Common myeloid progenitor, CD34-positive (primary cell): ENCODE data around the gene ANKLE2.
"Not testable (repeated sequence)": the region's sequence is repeated elsewhere in the genome, so short reads cannot be mapped to it uniquely, and the experiment has no call there.

Experiments used
- CTCF ChIA-PET: fragments of 350-600 bp; sonication (Branson Sonifier 250); formaldehyde crosslinking; loops from one replicate; lab custom pipeline; 2021; ENCODE audit warnings: antibody characterized with exemption; lab: Charles Lee
- POLR2A ChIA-PET: fragments of 350-600 bp; sonication (Branson Sonifier 250); formaldehyde crosslinking; loops from one replicate; lab custom pipeline; 2021; ENCODE audit warnings: antibody characterized with exemption; lab: Charles Lee
- DNase-seq, 3 donors: peaks; one replicate each; pipeline versions ENCODE4 v3.0.0 to v3.0.0-alpha.2; 2013
- H3K27ac ChIP-seq, 2 experiments: 1 replicate in 1 of 2; 2 replicates in 1 of 2; pipeline ENCODE4 v1.7.0; 2013; ENCODE audit warnings: inconsistent platforms in 2 of 2, low read length in 2 of 2, mild to moderate bottlenecking in 2 of 2, low read depth in 1 of 2, moderate library complexity in 1 of 2; ENCODE audit not compliant: severe bottlenecking in 2 of 2, insufficient read depth in 1 of 2, poor library complexity in 1 of 2
- H3K27me3 ChIP-seq, 5 experiments: replicated peaks in 2 of 5; 1 replicate in 3 of 5; 2 replicates in 2 of 5; pipeline versions ENCODE4 v1.6.1 to v1.7.0; 2013; ENCODE audit warnings: low read length in 4 of 5, mild to moderate bottlenecking in 2 of 5, moderate library complexity in 2 of 5, inconsistent platforms in 1 of 5; ENCODE audit not compliant: insufficient read depth in 5 of 5, control insufficient read depth in 4 of 5
- H3K36me3 ChIP-seq, 4 experiments: 1 replicate in 2 of 4; 2 replicates in 2 of 4; pipeline versions ENCODE4 v1.6.1 to v1.7.0; 2013; ENCODE audit warnings: low read length in 3 of 4, control low read depth in 1 of 4, mild to moderate bottlenecking in 1 of 4; ENCODE audit not compliant: control insufficient read depth in 4 of 4, insufficient read depth in 4 of 4
- H3K4me1 ChIP-seq, 4 experiments: 1 replicate in 3 of 4; 2 replicates in 1 of 4; pipeline versions ENCODE4 v1.6.1 to v1.7.1; 2013; ENCODE audit warnings: low read length in 3 of 4, mild to moderate bottlenecking in 3 of 4, control low read depth in 1 of 4, inconsistent platforms in 1 of 4, moderate library complexity in 1 of 4; ENCODE audit not compliant: control insufficient read depth in 4 of 4, insufficient read depth in 4 of 4; ENCODE audit errors: control extremely low read depth in 1 of 4
- H3K4me3 ChIP-seq, 7 experiments: 1 replicate in 4 of 7; 2 replicates in 3 of 7; pipeline versions ENCODE4 v1.5.1 to v1.7.0; 2013; ENCODE audit warnings: mild to moderate bottlenecking in 7 of 7, low read length in 6 of 7, moderate library complexity in 6 of 7, inconsistent platforms in 2 of 7, low read depth in 2 of 7, control low read depth in 1 of 7; ENCODE audit not compliant: insufficient read depth in 4 of 7, control insufficient read depth in 1 of 7; ENCODE audit errors: extremely low read depth in 1 of 7
- H3K9me3 ChIP-seq, 5 experiments: 1 replicate in 4 of 5; 2 replicates in 1 of 5; pipeline versions ENCODE4 v1.6.1 to v1.7.1; 2013; ENCODE audit warnings: low read length in 4 of 5, mild to moderate bottlenecking in 2 of 5, inconsistent platforms in 1 of 5, low read depth in 1 of 5, moderate library complexity in 1 of 5; ENCODE audit not compliant: control insufficient read depth in 4 of 5, insufficient read depth in 2 of 5; ENCODE audit errors: control extremely low read depth in 1 of 5
- WGBS: methylation state at CpG from one replicate; pipeline ENCODE4 v1.1.5; 2013; ENCODE audit not compliant: insufficient coverage; 5-methylcytosine and 5-hydroxymethylcytosine counted together

Gene ANKLE2

DNA sequence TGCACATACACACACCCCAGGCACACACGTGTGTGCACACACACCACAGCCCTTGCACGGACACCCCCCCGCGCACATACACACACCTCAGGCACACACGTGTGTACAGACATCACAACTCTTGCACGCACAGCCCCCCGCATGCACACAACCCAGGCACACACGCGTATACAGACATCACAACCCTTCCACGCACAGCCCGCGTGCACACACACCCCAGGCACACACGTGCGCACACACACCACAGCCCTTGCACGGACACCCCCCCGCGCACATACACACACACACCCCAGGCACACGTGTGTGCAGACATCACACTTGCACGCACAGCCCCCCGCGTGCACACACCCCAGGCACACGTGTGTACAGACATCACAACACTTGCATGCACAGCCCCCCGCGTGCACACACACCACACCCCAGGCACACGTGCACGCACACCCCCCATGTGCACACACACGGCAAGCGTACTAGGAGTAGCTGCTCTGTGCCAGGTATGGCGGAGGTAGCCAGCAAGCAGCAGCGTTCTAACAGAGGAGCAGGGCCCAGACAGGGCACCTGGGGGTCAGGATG is 18.2 kb upstream of the ANKLE2 start:
- CTCF ChIA-PET, result no interaction called here
- POLR2A ChIA-PET, result no interaction called here
- Histone ChIP-seq H3K4me3 (no peak overlapping the region), H3K9me3 (no peaks in the 10 kb centered on the region), H3K27ac (no peak overlapping the region), H3K27me3 (no peaks in the 10 kb centered on the region), H3K4me1 (peaks cover 0 to 10% (median 0%) of the 10 kb centered on the region in 4 experiments), H3K36me3 (peaks cover 20 to 82% (median 67%) of the 10 kb centered on the region in 4 experiments)
- DNase-seq, result no peak
- WGBS, result 96% methylated on average over 16 of the region's 30 CpGs

DNA sequence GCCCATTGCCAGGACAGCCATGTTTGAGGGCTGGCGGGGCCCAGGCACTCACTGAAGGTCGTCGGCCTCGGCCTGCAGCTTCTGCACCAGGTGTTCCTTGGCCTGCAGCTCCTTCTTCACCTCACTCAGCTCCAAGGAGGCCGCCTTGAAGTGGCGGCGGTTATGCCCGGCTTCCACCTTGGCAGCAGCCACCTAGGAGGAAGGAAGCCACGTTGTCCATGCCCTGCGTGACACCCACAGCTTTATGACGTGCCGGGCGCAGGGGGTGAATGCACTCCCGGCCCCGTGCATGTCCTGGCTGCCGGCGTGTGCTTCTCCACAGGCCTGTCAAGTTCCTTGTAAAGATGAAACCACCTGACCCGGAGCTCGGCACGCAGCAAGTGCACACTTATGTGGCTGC is 16.0 kb upstream of the ANKLE2 start:
- ChIA-PET CTCF (interaction anchor here (1.3 to 1.6 kb wide), 3 partner anchors 9 to 31 kb away, joined by 4 to 5 read pairs (median 5); no protein-coding TSS in a partner anchor), POLR2A (no interaction called here)
- DNase-seq, result no peak
- no peaks in the 10 kb centered on the region for H3K9me3 ChIP-seq
- 97% methylated on average over 20 of the region's 20 CpGs for WGBS
- H3K4me3 ChIP-seq, result no peak overlapping the region
- peaks cover 15 to 84% (median 72%) of the 10 kb centered on the region in 4 experiments for H3K36me3 ChIP-seq
- H3K4me1 ChIP-seq, result peaks cover 0 to 13% (median 1%) of the 10 kb centered on the region in 4 experiments
- H3K27ac ChIP-seq, result no peak overlapping the region
- no peaks in the 10 kb centered on the region for H3K27me3 ChIP-seq

DNA sequence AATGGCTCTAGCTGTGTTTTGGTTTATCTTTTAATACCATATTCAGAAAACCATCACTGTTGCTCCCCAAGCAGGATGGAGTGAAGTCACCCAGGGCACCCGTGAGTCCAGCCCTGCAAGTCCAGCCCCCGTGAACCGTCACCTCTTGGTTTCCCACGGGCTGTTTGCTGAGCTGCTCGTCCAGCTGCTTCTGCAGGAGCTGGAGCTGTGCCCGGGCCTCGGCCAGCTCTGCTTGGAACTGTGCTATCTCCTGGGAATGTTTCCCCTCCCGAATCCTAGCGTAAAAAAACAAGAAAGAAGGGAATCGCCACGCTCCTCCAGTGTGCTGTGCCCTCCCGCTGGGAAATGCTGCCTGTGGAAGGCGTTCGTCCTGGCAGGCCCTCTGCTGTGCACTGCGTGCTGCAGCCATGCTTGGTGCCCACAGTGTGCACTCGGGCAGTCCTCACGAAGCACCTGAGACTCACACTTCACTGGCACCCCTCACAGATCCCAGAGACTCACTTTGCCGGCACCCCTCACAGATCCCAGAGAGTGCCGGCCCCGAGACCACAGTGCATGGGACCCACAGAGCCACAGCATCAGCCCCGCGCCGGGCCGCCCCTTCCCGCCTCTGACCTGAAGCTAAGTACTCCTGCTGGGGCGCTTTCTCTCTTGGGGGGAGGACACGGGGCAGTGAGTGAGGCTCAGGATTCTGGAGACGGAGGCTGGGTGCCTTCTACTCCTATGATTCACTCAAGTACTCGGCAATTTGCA is 15.4 kb upstream of the ANKLE2 start:
- no peak overlapping the region for H3K27ac ChIP-seq
- WGBS, result 97% methylated on average over 28 of the region's 29 CpGs
- DNase-seq, result no peak
- H3K27me3 ChIP-seq, result no peaks in the 10 kb centered on the region
- peaks cover 0 to 16% (median 4%) of the 10 kb centered on the region in 4 experiments for H3K4me1 ChIP-seq
- ChIA-PET CTCF (interaction anchor here (1.3 to 1.9 kb wide), 5 partner anchors 8 to 31 kb away, joined by 3 to 9 read pairs (median 5); no protein-coding TSS in a partner anchor), POLR2A (interaction anchor here (0.5 kb wide), 1 partner anchor 54 kb away, joined by 3 read pairs; no protein-coding TSS in a partner anchor)
- H3K9me3 ChIP-seq, result no peaks in the 10 kb centered on the region
- peaks cover 11 to 81% (median 71%) of the 10 kb centered on the region in 4 experiments for H3K36me3 ChIP-seq
- no peak overlapping the region for H3K4me3 ChIP-seq

DNA sequence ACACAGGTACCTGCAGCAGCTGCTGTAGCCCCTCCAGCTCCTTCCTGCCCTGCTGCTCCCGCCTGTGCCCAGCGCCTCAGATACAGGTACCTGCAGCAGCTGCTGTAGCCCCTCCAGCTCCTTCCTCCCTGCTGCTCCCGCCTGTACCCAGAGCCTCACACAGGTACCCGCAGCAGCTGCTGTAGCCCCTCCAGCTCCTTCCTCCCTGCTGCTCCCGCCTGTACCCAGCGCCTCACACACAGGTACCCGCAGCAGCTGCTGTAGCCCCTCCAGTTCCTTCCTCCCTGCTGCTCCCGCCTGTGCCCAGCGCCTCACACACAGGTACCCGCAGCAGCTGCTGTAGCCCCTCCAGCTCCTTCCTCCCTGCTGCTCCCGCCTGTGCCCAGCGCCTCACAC is 14.6 kb upstream of the ANKLE2 start:
- Histone ChIP-seq H3K36me3 (peaks cover 9 to 80% (median 65%) of the 10 kb centered on the region in 4 experiments), H3K4me1 (peaks cover under 1 to 23% (median 12%) of the 10 kb centered on the region in 4 experiments)
- ChIA-PET POLR2A (interaction anchor here (0.5 kb wide), 2 partner anchors 16 to 55 kb away, joined by 3 read pairs; no protein-coding TSS in a partner anchor), CTCF (interaction anchor here (1.3 to 1.9 kb wide), 4 partner anchors 12 to 32 kb away, joined by 3 to 9 read pairs (median 6); partner anchors contain the start of gene ANKLE2)
- not testable (repeated sequence) for H3K9me3 ChIP-seq, H3K27me3 ChIP-seq, H3K27ac ChIP-seq, H3K4me3 ChIP-seq
- DNase-seq, result peak in 2 of 3 donors; percentile 46 to 63
- 39% methylated on average over 12 of the region's 12 CpGs for WGBS

DNA sequence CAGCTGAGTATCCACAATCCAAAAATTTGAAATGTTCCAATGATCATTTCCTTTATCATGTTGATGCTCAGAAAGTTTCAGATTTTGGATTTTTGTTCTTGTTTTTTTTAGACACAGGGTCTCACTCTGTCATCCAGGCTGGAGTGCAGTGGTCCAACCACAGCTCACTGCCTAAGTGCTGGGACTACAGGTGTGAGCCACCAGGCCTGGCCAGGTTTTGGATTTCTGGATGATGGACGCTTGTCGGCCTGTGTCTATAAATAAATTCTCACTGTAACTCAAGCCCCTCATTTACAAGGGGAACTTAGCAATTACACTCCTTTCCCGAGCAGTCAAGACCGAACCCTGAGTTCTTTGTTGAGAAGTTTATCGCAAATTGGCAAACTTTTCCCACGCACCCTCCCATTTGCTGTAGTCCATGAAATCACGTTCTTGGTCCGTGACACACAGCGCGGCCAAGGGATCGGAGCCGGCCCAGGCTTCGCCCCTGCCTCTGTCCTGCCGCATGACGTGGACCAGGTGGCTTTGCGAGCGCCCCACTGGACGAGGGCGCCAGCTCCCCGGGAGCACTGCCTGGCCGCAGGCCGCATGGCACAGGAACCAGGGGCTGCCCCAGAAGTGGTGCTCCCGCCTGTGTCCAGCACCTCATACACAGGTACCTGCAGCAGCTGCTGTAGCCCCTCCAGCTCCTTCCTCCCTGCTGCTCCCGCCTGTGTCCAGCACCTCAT is 14.0 kb upstream of the ANKLE2 start:
- H3K9me3 ChIP-seq, result no peaks in the 10 kb centered on the region
- H3K27ac ChIP-seq, result no peak overlapping the region
- POLR2A ChIA-PET, result interaction anchor here (0.5 to 0.6 kb wide), 2 partner anchors 10 to 15 kb away, joined by 3 read pairs; no protein-coding TSS in a partner anchor
- H3K4me3 ChIP-seq, result no peak overlapping the region
- no peaks in the 10 kb centered on the region for H3K27me3 ChIP-seq
- 97% methylated on average over 22 of the region's 24 CpGs for WGBS
- DNase-seq, result no peak
- CTCF ChIA-PET, result interaction anchor here (1.3 to 1.9 kb wide), 4 partner anchors 11 to 32 kb away, joined by 3 to 9 read pairs (median 6); partner anchors contain the start of gene ANKLE2
- peaks cover 4 to 29% (median 17%) of the 10 kb centered on the region in 4 experiments for H3K4me1 ChIP-seq
- peaks cover 9 to 78% (median 61%) of the 10 kb centered on the region in 4 experiments for H3K36me3 ChIP-seq

DNA sequence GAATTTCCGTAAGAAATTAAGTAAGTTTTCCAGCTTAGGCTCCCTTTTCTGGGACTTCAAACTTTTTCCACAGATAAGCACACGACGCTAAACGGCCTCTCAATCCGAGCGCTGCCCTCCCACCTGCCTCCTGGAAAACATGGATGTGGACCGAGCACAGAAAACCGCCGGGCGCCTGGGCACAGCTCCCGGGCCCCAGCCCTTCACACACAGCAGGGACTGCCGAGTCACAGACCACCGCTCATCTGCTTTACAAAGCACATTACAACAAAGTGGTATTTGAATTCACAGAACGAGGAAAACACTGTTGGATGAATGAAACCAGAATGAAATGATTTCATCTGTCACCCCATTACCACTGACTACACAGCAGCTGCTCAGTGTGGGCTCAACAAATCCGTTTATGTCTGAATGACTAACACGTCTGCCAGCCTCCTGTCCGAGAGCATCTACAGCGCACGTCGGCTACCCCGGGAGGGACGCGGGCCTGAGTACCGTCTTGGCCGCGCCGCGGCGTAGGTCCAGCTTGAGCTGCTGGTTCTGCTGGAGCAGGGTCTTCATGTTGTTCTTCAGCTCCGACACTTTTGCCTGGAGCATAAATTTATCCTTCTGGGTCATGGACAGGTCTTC is 13.1 kb upstream of the ANKLE2 start:
- no peaks in the 10 kb centered on the region for H3K27me3 ChIP-seq
- H3K4me3 ChIP-seq, result no peak overlapping the region
- POLR2A ChIA-PET, result interaction anchor here (0.6 kb wide), 1 partner anchor 9 kb away, joined by 3 read pairs; no protein-coding TSS in a partner anchor
- H3K4me1 ChIP-seq, result peaks cover 5 to 38% (median 26%) of the 10 kb centered on the region in 4 experiments
- DNase-seq, result no peak
- peaks cover 4 to 69% (median 52%) of the 10 kb centered on the region in 4 experiments for H3K36me3 ChIP-seq
- no peaks in the 10 kb centered on the region for H3K9me3 ChIP-seq
- CTCF ChIA-PET, result interaction anchor here (0.7 to 1.9 kb wide), 4 partner anchors 10 to 35 kb away, joined by 3 to 9 read pairs (median 6); partner anchors contain the start of gene ANKLE2
- H3K27ac ChIP-seq, result no peak overlapping the region
- 97% methylated on average over 29 of the region's 30 CpGs for WGBS
